HG02943 (cell line): ENCODE measurements around the gene PSMD12.
"Not testable (repeated sequence)": the region's sequence is repeated elsewhere in the genome, so short reads cannot be mapped to it uniquely, and the experiment has no call there.

Experiments used
- ATAC-seq: cut with Tn5 transposase; IDR thresholded peaks from one replicate; pipeline ENCODE4 v1.9.1; 2021; ENCODE audit warnings: mild to moderate bottlenecking, low read depth, moderate library complexity; ENCODE audit not compliant: unreplicated experiment

Gene PSMD12

GRCh38 chr17:67388536-67388935 lies 22.2 kb upstream of the PSMD12 start:
- not testable (repeated sequence) for ATAC-seq

- ATAC-seq = no peak
These were observed 20.7 kb upstream of the PSMD12 start for GRCh38 chr17:67386965-67387551.

- ATAC-seq = no peak
These were observed 19.0 kb upstream of the PSMD12 start for GRCh38 chr17:67385122-67385988.

- no peak for ATAC-seq
These were observed 15.5 kb upstream of the PSMD12 start for GRCh38 chr17:67381929-67382257.

GRCh38 chr17:67379251-67379630 lies 12.9 kb upstream of the PSMD12 start:
- ATAC-seq = no peak

DNA sequence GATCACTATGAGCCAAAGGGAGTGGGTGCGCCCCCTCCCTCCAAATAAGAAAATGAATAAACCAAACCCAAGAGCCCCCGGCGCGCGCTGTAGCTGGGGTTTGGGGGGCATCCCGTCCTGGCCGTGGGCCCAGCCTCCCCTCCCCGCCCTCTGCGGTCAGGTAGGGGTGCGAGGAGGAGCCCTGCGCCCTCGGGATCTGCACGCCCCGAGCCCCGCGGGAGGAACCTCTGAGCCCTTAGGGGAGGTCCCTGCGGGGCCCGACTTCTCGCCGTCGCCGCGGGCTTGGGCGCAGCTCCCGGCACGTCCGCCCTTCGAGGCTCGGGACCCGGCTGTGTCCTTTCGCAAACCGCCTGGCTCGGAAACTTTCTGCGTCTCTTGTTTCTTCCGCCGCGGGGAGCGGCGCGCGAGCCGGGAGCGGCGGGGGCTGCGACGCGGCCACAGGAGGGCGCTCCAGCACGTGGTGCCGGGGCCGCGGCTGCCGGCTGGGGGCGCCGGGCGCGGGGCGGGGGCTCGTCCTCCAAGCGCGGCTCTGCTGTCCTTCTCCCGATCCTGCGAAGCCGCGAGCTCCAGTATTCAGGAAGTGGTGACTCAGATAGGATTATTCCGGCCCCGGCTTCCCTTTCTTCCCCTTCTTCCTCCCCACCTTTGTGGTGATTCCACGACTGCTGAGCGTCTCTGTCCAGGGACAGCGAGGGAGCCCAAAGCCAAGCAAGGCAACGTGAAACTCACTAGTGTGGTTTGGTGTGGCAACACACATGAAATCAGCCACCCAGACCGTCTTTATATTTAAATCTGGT lies 12.3 kb upstream of the PSMD12 start:
- peak; percentile 39 for ATAC-seq

GRCh38 chr17:67377488-67378453 lies 11.4 kb upstream of the PSMD12 start:
- ATAC-seq = no peak

DNA sequence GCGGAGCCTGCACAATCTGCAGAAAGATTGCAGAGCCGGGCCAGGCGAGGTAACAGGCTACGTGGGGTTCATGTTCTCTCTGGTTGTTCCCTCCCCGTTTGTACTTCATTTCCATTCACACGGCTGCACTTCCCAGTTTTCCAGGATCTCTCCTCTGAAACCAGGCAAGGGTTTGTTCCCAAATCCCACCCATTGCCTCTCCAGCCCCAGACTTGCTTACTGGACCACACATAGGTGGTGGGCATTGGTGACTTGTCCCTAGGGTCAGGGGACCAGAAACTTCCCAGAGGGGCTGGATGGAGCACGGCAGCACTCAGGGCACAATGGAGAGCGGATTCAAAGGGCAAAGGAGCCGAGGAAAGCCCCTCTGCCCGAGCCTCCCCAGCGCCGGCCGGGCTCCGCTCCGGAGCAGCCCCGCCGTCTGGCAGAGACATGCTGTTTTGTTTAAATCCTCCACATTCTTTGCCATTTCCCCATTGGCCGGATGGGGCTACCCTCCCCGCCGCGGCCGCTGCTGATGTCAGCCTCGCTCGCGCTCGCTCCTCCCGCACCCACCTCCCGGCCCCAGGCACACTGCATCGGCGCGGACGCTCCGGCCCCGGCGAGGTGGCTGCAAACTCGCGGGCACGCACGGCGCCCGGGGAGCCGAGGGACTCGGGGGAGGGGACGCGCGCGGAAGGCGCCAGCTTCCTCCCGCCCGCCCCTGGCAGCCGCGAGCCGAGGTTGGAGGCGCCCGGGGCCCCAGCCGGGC lies 10.5 kb upstream of the PSMD12 start, which contains the start of gene PITPNC1:
TSS of gene PITPNC1 (plus strand) at position 545 of the 751 bp plus-strand sequence.
- ATAC-seq = peak; percentile 53

GRCh38 chr17:67376415-67376736 lies 10.0 kb upstream of the PSMD12 start:
- ATAC-seq = no peak

DNA sequence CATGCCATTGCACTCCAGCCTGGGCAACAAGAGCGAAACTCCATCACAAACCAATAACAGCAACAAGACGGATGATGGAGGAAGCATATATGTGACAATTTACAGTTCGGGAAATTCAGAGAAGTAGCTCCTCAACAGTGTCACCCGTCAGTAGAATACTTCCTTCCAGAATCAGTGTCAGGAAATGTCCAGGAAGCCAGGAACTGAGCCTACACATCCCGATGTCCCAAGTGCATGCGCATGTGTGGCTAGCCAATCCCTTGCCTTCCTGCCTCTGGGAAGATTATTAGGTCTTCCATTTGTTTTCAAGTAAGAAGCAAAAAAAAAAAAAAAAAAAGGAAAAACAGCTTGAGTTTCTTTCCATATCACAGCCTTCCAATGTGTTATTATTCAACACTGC lies 9.3 kb upstream of the PSMD12 start:
- no peak for ATAC-seq

- ATAC-seq = no peak
These were observed 8.7 kb upstream of the PSMD12 start for GRCh38 chr17:67375054-67375427.

DNA sequence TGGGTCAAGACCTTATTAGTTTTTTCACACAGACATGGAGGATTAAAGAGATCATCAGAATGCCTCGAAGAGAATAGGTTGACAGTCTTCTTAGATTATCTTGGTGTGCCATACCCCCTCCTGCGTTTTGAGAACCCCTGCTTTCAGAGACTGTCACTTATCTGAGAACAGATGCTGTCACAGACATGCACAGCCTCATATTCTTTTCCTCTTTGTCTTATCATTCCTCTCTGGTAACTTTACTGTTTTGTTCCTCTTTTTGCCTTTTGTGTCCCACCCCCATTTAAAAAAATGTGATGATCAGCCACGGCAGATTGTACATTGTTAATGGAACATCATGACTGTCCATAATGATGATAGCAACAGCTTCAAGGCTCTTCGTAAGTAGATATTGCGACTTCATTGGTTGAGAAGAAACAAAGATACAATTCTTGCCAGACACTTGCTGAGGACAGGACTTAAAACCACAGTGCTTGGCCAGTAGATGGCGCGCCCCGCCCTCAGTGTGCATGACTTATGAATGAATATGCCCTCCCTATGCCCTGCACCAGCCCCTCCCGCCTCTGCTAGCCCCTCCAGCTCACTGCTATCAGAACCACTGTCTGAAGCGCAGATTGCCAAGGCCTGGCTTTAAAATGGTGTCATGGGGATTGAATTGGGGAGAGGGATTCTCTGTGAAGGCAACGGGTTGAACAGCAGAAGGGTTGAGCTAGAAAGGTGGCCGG lies 8.1 kb upstream of the PSMD12 start:
- ATAC-seq = no peak

DNA sequence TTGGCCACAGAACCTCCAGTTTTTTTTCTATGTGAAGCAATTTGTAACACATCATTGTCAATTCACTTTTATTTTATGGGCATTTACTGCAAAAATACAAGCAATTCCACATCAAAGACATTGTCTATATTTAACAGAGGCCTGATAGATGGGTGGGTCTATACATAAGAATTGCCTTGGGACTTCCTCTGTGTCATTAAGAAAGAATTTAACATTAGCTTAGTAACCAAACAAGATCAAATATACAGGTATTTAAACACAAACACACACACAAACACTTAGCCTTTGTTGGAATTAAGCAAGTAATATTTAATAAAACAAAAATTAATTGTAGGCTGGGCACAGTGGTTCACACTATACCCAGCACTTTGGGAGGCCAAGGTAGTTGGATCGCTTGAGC lies 6.4 kb upstream of the PSMD12 start:
- ATAC-seq = no peak

GRCh38 chr17:67369676-67370075 lies 3.3 kb upstream of the PSMD12 start:
- no peak for ATAC-seq

DNA sequence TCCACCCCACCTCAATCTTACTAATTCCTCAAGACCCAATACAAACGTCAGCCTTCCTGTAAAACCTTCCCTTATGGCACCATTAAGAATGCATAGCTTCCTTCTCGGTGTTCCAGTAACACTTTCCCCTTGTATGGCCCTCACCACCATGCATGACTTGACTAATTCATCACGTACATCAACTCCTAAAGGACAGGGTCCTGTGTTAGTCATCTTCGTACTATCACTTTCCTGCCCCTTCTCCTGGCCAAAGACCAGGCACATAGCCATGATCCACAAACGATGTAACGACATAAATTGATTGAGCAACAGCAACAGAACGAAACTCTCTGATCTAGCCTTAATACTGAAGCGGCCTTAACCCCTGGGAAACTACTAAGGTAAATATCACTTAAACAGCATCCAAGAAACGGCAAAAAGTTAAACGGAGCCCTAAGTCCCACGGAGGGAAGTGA lies 612 bp downstream of the PSMD12 start:
- no peak for ATAC-seq

DNA sequence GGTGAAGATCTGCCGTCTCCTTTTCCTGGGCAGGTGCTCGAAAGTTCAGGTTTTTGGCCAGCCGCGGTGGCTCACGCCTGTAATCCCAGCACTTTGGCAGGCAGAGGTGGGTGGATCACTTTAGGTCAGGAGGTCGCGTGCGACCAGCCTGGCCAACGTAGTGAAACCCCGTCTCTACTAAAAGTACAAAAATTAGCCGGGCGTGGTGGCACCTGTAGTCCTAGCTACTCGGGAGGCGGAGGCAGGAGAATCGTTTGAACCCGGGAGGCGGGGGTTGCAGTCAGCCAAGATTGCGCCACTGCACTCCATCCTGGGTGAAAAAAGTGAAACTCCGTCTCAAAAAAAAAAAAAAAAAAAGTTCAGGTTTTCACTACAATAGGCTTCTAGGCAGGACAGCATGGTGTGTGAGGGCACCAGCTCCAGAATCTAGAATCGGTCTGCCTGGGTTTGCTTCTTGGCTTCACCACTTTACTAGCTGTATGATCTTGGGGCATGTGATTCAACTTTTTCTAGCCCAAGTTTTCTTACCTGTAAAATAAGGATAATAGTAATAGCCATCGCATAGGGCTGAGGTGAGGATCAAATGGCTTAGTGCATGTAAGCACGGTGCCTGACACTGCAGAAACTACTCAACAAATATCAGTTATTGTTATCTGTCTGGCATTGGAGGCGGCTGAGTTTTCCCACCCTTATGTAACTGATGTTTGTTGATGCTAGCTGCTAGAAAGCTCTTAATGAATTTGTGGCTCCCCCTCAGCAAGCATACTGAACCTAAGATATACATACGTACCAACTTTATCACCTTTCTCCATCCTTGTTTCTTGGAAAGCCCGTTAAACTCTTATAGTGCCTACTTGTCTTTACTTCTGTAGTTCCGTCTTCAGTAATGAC lies 1.3 kb downstream of the PSMD12 start:
- ATAC-seq = no peak

DNA sequence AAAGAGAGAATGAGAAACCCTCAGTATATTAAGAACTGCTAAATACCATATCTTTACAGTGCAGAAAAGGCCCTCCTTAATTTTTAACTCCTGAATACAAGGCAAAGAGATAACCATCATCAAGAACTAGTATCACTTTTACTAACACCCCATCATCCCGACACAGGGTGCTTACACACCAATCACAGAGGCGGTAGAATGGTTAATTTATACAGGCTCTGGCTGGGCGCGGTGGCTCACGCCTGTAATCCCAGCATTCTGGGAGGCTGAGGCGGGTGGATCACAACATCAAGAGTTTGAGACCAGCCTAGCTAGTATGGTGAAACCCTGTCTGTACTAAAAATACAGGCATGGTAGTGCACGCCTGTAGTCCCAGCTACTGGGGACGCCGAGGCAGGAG lies 4.2 kb downstream of the PSMD12 start:
- no peak for ATAC-seq

- no peak for ATAC-seq
These were observed 5.5 kb downstream of the PSMD12 start for GRCh38 chr17:67360880-67361279.
